Gastroesophageal sphincter (tissue), 4 donors: ENCODE measurements around the gene SOWAHC. TPM values are rescaled to one million over a fixed set of nuclear protein-coding genes. Genes with fewer than 3 reads are reported as not detected.

Source experiments
- ATAC-seq: fragments of 150-250 bp; one replicate; pipeline ENCODE4 v1.9.1; 2016; ENCODE audit warnings: mild to moderate bottlenecking, moderate library complexity
- H3K27ac ChIP-seq, 4 donors: fragments of 200-600 bp; sonication (generic) in 3 of 4; 1 replicate in 3 of 4; 2 replicates in 1 of 4; pipeline ENCODE4 v1.5.1; 2016 to 2019
- H3K27me3 ChIP-seq: fragments of 200-600 bp; sonication (generic); one replicate; pipeline ENCODE4 v1.5.1; 2019
- H3K36me3 ChIP-seq, 2 donors: fragments of 200-600 bp; sonication (generic); one replicate each; pipeline ENCODE4 v1.5.1; 2019; ENCODE audit warnings: control low read depth in 1 of 2
- H3K4me1 ChIP-seq, 3 donors: fragments of 200-600 bp; sonication (generic); 1 replicate in 2 of 3; 2 replicates in 1 of 3; pipeline ENCODE4 v1.5.1; 2016 to 2019; ENCODE audit warnings: control low read depth in 2 of 3
- H3K4me3 ChIP-seq, 2 donors: fragments of 200-600 bp; sonication (generic); one replicate each; pipeline ENCODE4 v1.5.1; 2019; ENCODE audit warnings: mild to moderate bottlenecking in 1 of 2, moderate library complexity in 1 of 2
- H3K9me3 ChIP-seq, 3 donors: fragments of 200-600 bp; sonication (generic); one replicate each; pipeline ENCODE4 v1.5.1; 2017 to 2019; ENCODE audit warnings: control low read depth in 2 of 3
- EP300 ChIP-seq: sonication (generic); formaldehyde crosslinking; IDR thresholded peaks from one replicate; pipeline ENCODE4 v1.6.1; 2017; ENCODE audit warnings: antibody characterized with exemption, mild to moderate bottlenecking
- POLR2A ChIP-seq, 2 donors: fragments of 450-650 bp; IDR thresholded peaks; one replicate each; pipeline ENCODE4 v1.6.1; 2017; ENCODE audit warnings: antibody characterized with exemption in 2 of 2, mild to moderate bottlenecking in 2 of 2, moderate library complexity in 1 of 2
- POLR2AphosphoS5 ChIP-seq: sonication (generic); formaldehyde crosslinking; IDR thresholded peaks from one replicate; pipeline ENCODE4 v1.6.1; 2017; ENCODE audit warnings: antibody characterized with exemption
- WGBS, 2 donors: methylation state at CpG; one replicate each; pipeline ENCODE4 v1.1.5; 2018; ENCODE audit warnings: low coverage in 1 of 2; 5-methylcytosine and 5-hydroxymethylcytosine counted together
- total RNA-seq, 4 donors: library from RNA; depleted of rRNA; stranded (reverse); fragments of >200 nt; gene quantifications; one replicate each; pipeline ENCODE4 v1.1.0, GENCODE V29; 2016
- TF ChIP-seq, protein P1 (sequence below), 4 experiments: fragments of 200-600 bp in 2 of 4; fragments of 450-650 bp in 2 of 4; sonication (generic) in 1 of 4; IDR thresholded peaks; one replicate each; pipeline ENCODE4 v1.5.1; 2017 to 2019; ENCODE audit warnings: antibody characterized with exemption in 4 of 4, mild to moderate bottlenecking in 2 of 4, moderate library complexity in 2 of 4

Gene SOWAHC
- total RNA-seq, 4 donors from 2014 or later = 16.8 to 36.0 (median 28.6) TPM

DNA sequence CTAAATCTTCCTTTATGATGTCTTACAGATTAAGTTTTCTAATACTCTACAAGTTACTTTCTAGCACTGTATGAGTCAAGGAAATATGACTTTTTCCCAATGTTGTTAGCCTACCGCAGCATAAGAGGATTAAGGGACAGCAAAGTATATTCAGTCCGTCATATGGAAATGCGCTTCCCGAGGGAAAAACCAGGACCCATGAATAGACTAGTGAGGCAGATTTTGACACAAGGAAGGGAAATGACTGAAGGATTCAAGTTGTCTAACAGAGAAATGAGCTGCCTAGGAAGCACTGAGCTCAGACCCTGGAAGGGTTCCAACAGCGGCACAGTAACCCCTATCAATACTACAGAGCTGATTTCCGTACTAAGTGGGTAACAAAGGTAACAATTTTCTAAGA is 12.4 kb upstream of the SOWAHC start:
- Histone ChIP-seq H3K27me3 (no peaks in the 10 kb centered on the region), H3K4me3 (no peak overlapping the region), H3K27ac (no peak overlapping the region), H3K9me3 (no peaks in the 10 kb centered on the region), H3K36me3 (no peaks in the 10 kb centered on the region), H3K4me1 (peaks cover 0 to 62% (median 4%) of the 10 kb centered on the region in 3 donors)
- no peak for ATAC-seq
- 59 to 78% methylated on average over 5 to 6 of the region's 6 CpGs for WGBS, 2 donors
- TF ChIP-seq, protein P1, sequence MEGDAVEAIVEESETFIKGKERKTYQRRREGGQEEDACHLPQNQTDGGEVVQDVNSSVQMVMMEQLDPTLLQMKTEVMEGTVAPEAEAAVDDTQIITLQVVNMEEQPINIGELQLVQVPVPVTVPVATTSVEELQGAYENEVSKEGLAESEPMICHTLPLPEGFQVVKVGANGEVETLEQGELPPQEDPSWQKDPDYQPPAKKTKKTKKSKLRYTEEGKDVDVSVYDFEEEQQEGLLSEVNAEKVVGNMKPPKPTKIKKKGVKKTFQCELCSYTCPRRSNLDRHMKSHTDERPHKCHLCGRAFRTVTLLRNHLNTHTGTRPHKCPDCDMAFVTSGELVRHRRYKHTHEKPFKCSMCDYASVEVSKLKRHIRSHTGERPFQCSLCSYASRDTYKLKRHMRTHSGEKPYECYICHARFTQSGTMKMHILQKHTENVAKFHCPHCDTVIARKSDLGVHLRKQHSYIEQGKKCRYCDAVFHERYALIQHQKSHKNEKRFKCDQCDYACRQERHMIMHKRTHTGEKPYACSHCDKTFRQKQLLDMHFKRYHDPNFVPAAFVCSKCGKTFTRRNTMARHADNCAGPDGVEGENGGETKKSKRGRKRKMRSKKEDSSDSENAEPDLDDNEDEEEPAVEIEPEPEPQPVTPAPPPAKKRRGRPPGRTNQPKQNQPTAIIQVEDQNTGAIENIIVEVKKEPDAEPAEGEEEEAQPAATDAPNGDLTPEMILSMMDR (IDR thresholded peaks at IDR 0.05) = no peak
- TF ChIP-seq POLR2AphosphoS5 (no peak), EP300 (no peak), POLR2A (IDR thresholded peaks at IDR 0.05) (no peak)

DNA sequence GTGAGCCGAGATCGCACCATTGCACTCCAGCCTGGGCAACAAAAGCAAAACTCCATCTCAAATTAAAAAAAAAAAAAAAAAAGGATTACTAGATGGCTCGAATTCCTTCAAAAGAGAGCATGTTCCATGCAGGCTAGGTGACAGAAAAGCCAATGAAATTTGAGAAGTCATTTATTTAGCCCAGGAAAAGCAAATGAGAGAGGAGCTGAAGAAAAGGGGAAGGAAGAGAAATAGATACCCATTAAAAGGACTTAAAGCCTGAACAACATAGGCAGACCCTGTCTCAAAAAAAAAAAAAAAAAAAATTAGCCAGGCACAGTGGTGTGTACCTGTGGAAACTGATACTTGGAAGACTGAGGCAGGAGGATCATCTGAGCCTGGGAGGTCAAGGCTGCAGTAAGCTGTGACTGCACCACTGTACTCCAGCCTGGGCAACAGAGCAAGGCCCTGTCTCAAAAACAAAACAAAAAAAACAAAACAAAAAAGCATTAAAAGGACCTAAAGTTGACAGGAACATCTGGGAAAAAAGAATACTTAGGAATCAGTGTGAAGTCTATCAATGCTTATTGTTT is 11.5 kb upstream of the SOWAHC start:
- no peaks in the 10 kb centered on the region for H3K36me3 ChIP-seq

DNA sequence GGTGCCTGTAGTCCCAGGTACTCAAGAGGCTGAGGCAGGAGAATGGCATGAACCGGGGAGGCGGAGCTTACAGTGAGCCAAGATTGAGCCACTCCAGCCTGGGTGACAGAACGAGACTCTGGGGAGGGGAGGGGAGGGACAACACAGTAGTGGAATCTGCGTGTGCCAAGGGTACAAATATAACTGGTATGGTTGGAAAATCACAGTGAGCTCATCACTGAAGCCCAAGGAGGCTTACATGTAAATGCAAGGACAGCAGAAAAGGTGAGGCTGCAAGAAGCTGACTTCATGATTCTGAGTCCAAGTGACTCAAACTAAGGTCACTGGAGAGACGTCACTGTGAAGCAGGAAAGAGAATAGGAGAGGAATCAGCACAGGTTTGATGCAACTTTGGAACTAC is 9.6 kb upstream of the SOWAHC start:
- H3K4me1 ChIP-seq = peaks cover 0 to 69% (median 7%) of the 10 kb centered on the region in 3 donors
- no peak for ATAC-seq

More for the DNA sequence above, 11.5 kb upstream of the SOWAHC start:
- WGBS, 2 donors = no CpG with 5 or more reads among the region's 3 CpGs
- Histone ChIP-seq H3K4me1 (peaks cover 0 to 62% (median 5%) of the 10 kb centered on the region in 3 donors), H3K27ac (no peak overlapping the region), H3K27me3 (no peaks in the 10 kb centered on the region), H3K4me3 (no peak overlapping the region), H3K9me3 (no peaks in the 10 kb centered on the region)
- no peak for ATAC-seq
- TF ChIP-seq EP300 (no peak), POLR2AphosphoS5 (no peak), POLR2A (IDR thresholded peaks at IDR 0.05) (no peak)
- TF ChIP-seq, protein P1 (IDR thresholded peaks at IDR 0.05) = no peak

DNA sequence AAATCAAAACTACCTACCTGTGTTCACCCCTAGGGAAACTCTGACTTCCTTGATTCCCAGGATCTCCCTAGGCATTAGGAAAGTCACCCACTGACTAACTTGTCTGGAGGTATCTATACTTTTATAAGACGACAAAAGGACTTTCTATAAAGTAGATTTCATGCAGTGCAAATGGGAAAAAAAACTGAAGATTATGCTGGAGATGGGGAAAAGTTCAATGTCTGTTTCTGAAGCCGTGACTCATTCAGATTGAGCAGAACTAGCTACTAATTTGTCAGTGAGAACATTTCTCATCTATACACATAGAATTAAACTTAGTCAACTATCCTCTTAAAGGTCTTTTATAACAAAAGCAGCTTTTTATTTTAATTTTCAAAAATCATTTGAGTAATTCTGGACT is 6.4 kb upstream of the SOWAHC start:
- Histone ChIP-seq H3K27ac (no peak overlapping the region), H3K36me3 (no peaks in the 10 kb centered on the region), H3K4me3 (no peak overlapping the region), H3K27me3 (no peaks in the 10 kb centered on the region), H3K9me3 (no peaks in the 10 kb centered on the region), H3K4me1 (peaks cover 0 to 74% (median 10%) of the 10 kb centered on the region in 3 donors)
- WGBS, 2 donors = 58 to 62% methylated on average over 2 of the region's 2 CpGs
- no peak for ATAC-seq
- TF ChIP-seq POLR2AphosphoS5 (no peak), POLR2A (IDR thresholded peaks at IDR 0.05) (no peak), EP300 (no peak)
- TF ChIP-seq, protein P1 (IDR thresholded peaks at IDR 0.05) = no peak

More for the DNA sequence above, 9.6 kb upstream of the SOWAHC start:
- Histone ChIP-seq H3K4me3 (no peak overlapping the region), H3K27me3 (no peaks in the 10 kb centered on the region), H3K9me3 (no peaks in the 10 kb centered on the region), H3K27ac (no peak overlapping the region), H3K36me3 (no peaks in the 10 kb centered on the region)
- no peak for TF ChIP-seq POLR2AphosphoS5
- 48 to 73% methylated on average over 2 to 3 of the region's 5 CpGs for WGBS, 2 donors

DNA sequence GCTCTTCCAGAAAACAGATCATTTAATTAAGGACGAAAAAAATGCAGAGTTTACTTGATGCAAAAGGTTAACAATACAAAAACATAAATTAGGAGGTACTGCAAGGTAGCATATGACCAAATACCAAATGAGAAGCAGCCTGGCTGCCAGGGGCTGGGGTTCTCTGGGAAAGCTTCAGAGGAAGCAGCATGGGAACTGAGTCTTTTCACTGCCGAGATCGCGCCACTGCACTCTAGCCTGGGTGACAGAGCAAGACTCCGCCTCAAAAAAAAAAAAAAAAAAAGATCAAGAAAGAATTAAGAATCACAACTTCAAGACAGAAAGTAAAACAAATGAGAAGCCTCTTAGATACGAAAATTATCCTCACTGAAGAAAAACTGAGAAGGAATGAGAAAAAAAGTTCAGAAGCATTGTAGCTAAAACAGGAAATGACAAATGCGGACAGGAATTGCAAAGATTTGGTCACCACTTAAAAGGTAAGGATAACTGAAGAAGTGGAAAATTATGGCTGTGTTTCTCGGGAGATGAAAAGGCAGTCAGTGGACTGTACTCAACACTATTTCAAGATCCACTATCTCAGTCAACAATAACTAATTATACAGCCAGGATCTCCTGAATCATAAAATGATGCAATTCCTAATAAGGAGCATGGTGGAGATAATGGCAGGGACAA is 4.7 kb upstream of the SOWAHC start:
- Histone ChIP-seq H3K36me3 (no peaks in the 10 kb centered on the region), H3K27me3 (no peaks in the 10 kb centered on the region), H3K4me1 (peaks cover 0 to 74% (median 10%) of the 10 kb centered on the region in 3 donors), H3K9me3 (no peaks in the 10 kb centered on the region), H3K27ac (peak overlapping the region; percentile 9 to 98 (median 56)), H3K4me3 (no peak overlapping the region)
- TF ChIP-seq EP300 (no peak), POLR2AphosphoS5 (no peak), POLR2A (IDR thresholded peaks at IDR 0.05) (no peak)
- TF ChIP-seq, protein P1 (IDR thresholded peaks at IDR 0.05) = no peak
- WGBS, 2 donors = 44 to 52% methylated on average over 8 of the region's 8 CpGs
- ATAC-seq = no peak
